HG02885 (cell line): ENCODE data around the gene PDE6D.
A peak's percentile ranks its signal among the peaks of the same experiment; 100 is the strongest.
"Not testable (repeated sequence)": the region's sequence is repeated elsewhere in the genome, so short reads cannot be mapped to it uniquely, and the experiment has no call there.

Experiments used
- ATAC-seq: cut with Tn5 transposase; IDR thresholded peaks from one replicate; pipeline ENCODE4 v1.9.1; 2021; ENCODE audit warnings: mild to moderate bottlenecking; ENCODE audit not compliant: unreplicated experiment, poor library complexity

The PDE6D gene

DNA sequence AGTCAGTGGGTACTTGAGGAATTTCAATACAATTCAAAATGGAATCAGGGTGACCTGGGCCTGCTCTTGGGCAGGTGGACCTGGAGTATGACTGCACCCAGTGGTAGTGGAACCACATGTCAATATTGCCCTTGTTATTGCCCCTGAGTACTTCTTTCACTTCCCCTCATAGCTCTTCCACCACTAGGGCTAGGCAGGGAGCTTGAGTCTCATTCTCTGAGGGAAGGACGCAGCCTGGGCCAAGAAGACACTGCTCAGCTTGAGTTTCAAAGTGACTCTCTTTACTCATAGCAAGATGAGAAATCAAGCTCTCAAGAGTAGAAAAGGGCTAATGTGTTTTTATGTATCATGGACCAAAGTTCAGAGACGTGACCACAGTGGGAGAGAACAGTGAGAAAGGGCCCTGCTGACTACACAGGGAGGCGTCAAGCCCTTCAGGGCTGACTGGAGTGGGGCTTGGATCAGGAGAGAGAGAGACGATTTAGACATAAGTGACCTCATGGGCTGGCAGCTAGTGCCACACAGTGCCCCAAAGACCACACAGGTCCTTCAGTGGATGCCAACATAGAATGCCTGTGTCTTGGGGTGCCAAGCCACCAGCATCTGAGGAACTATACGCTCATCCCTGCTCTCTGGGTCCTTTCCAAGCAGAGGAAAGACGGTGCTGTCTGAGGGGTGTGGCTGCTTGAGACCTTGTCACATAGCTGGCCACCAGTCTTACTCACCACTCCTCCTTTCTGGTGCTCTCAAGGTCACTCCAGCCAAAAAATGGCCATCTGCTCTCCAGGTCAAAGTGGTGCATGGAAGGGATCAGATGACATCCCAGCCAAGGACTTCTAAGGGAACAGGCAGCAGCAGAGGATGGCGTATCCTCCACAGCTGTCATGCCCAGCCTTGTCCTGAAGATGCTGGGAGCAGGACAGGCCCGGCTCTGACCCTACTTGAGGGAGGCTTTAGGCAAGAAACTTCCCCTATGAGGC, 59.8 kb downstream of the PDE6D start:
- peak; percentile 76 for ATAC-seq

DNA sequence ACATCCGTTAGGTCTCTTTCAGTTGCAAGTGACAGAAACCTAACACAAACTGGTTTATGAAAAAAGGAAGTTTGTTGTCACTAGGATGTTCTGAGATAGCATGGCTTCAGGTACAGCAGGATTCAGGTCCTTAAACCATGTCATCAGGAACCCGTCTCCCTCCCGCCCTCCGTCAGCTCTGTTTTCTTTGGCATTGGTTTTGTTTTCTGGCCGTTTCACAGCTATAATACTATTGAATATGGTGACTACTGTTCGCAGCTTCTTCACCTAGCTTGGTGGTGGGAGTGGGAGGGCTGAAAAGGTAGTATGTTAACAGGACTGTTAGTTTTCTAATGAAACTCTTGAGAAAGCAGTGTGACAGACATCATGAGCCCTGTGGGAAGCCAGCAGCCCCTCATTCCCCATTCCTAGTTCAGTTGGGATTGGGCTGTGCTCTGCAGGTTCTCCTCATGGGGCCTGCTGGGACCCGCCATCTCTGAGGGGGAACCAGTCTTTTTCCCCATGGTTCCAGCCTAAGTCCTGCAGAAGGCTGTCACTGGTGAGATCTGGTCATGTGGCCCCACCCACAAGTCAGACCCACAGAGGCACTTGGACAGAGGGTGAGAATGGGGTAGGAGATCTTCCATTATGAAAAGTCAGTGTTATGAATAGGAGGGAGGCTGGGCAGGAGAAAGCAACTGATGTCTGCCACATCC, 60.6 kb downstream of the PDE6D start:
- ATAC-seq = no peak

DNA sequence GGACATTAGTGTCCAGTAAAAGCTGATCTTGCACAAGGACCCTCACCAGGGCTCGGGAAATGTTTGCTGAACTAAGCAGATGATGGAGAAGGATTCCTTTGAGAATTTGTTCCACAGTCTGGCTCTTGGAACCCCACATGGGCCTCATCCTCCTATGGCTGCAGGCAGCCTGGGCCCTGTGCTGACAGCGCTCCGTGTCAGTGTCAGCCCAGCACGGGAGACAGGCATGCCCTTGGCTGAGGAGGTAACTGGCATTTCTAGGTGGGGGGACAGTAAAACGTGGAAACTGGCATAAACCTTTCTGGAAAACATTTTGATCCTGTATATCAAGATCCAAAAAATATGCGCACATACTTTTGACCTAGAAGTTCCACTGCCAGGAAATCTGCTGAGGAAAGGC, 62.3 kb downstream of the PDE6D start:
- no peak for ATAC-seq

DNA sequence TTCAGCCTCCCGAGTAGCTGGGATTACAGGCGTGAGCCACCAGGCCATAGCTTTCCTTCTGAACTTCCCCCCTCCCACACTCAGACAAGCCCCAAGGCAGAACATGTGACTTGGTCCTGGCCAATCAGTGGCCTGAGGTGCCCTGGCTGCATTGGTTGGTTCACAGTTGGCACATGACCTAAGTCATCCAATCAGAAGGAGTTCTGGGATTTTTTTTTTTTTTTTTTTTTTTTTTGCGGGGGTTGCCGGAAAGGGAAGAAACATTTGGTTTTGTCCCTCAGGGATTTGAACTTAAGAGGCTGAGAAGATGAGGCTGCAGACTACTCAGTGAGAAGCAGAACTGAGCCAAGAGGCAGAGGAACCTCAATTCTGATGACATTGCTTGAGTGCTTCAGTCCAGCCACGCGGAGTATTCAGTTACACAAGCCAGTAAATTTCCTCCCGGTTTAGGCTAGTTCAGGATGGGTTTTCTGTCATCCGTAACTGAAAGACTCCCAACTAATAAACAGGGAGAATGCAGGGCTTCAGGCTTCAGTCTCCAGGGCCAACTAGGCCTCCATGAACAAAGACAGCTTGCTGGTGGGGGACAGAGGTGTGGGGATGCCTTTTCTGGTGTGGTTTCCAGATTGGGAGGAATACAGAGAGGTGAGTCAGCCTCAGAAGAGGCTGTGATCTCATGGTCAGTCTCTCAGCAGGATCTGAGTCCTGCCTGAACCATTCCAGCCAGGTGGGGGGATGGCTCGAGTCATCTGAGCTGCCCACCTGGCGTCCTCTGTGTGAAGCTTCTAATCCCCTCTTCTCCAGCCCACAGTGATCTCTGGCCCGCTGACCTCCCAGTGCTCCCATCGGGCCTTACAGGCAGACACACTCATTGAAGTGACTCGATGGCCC, 63.6 kb downstream of the PDE6D start:
- peak; percentile 50 for ATAC-seq

DNA sequence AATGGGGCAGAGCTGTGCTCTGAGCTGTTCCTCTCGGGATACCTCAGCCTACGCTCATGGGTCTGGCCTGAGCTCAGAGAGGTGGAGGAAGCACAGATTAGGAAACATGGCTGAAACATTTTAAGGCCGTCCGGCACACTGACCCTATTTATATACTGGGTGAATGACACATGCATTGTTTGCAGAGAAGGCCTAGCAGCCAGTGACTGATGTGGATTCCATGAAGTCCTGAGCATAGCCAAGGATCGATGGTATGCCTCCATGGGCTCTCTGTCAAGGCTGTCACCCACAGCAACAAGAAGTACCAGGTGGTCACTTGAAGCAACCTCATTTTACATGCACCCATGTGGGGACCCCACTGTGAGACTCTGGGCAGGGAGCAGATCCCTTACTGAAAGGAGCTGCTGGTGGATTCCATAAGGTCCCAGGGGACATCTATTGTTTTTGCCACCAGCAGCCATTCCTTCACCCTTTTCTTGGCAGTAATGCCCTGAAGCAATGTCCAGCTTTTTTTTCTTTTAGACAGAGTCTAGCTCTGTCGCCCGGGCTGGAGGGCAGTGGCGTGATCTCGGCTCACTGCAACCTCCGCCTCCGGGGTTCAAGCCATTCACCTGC, 64.3 kb downstream of the PDE6D start:
- ATAC-seq = no peak

DNA sequence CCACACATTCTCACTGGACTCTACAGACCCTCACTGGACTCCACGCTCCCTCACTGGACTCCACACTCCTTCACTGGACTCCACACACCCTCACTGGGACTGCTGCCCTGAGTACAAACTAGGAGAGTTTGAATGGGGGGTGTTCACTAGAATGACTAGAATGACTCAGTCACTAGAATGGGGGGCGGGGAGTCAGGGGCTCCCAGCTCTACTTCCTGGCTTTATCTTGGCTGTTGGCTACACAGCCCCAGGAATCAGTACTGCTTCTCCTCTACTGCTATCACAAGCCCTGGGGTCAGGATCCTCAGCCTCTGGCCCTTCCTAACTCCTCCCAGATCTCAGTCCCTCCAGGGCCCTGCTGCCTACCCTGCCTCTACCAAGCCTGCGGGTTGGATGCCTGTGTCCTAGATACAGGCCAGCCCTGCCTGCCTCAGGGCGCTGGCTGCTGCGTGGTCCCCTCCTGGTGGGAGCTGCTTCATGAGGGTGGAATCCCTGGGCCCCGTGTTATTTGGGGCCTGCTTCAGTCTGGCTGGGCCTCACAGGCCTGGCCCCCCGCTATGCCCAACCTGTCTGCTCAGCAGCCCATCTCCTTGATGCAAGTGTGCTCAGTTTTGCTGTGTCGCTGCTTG, 65.0 kb downstream of the PDE6D start:
- no peak for ATAC-seq

DNA sequence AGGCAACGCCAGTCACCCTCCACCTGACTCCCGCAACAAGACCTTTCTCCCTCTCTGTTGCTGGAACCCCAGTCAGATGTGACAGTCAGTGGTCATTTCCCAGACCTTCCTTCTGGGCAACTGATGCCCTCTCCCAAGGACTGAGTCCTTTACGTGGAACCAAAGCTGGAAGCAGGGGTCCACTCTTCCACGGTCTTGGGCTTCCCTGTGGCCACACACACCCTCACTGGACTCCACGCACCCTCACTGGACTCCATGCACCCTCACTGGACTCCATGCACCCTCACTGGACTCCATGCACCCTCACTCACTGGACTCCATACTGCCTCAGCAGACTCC, 65.6 kb downstream of the PDE6D start:
- ATAC-seq = no peak

DNA sequence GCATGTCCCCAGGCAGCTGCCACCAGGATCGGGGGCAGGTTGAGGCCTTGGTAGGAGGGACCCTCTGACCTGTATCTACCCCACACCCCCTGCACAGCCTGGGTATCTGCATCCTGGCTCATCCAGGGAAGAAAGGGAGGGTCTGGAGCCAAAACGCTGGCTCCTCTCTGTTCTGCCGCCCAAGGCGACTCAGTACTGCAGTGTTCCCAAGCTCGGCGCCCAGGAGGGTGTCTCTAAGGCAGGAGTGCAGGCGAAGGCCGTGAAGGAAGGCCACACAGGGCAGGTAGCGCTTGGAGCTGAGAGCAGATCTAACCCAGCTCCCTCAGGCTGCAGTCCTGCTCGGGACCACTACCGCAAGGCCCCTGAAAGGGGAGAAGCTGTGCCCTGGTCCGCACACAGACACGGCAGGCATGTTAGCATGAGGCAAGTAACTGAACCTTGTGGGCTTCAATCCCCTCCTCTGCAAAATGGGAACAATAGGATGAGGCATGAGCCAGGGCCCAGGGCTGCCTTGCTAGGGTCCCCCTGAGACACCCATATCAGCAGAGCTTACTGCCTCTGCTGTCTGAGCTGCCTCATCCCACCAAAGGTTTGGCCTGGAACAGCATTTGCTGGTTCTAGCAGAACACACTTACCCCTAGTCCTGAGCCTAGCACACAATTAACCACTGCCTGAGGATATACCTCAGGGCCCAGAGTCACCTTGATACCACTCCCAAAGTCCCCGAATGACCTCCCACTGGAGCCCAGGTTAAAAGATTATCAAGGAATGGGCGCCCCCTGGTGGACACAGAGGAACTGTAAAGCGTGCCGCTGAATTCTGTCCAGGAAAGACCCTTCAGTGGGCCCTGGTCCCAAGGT, 66.2 kb downstream of the PDE6D start:
- no peak for ATAC-seq

DNA sequence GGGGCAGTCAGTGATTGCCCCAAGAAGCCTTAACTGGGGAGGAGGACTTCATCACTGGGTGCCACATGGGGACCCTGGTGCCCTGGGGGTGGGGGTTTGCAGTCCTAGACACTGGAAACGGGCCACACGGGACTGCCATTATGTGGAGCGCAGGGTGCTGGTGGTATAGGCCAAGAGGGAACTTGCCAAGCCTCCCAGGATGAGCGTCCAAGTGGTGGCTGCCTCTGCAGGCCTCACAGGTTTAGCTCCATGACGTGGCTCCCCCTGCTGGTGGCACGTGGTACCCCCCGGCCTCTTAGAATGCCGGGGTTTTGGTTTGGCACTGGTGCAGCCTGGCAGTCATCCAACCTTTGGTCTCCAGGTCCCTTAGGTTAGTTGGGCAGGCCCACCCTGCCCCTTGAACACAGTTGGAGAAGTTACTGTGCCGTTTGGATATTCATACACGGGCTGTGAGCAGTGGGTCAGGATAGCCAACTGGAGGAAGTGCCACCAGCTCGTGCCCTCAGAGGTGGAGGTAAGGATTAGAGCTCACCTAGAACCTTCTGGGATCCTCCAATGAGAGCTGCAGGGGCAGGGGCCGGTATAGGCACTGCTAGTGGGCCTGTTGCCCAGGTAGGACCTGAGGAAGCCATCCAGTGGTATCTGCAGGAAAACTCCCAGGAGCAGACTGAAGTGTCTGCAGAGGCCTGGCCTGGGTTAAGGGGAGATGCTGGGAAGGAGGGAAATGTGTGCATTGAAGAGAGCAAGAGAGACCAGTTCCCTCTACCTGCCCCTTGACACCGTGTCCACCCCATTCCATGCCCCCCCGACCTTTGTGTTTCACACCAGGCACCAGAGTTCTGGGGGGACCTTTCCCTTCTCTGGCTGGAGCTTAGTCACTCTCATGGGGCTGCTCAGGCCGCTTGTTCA, 67.1 kb downstream of the PDE6D start:
- ATAC-seq = peak; percentile 27

DNA sequence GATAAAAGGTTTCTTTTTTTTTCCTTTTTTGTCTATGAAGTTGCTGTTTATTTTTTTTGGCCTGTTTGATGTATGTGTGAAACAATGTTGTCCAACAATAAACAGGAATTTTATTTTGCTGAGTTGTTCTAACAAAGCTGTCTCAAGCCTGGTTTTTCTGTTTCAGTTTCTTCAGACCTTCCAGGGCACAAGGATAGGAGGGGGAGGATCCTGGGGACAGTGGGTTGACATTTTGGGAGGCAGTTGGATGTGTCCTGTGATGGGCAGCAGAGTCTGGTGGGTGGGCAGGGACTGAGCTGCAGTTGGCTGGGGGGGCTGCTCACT, 67.7 kb downstream of the PDE6D start:
- not testable (repeated sequence) for ATAC-seq

DNA sequence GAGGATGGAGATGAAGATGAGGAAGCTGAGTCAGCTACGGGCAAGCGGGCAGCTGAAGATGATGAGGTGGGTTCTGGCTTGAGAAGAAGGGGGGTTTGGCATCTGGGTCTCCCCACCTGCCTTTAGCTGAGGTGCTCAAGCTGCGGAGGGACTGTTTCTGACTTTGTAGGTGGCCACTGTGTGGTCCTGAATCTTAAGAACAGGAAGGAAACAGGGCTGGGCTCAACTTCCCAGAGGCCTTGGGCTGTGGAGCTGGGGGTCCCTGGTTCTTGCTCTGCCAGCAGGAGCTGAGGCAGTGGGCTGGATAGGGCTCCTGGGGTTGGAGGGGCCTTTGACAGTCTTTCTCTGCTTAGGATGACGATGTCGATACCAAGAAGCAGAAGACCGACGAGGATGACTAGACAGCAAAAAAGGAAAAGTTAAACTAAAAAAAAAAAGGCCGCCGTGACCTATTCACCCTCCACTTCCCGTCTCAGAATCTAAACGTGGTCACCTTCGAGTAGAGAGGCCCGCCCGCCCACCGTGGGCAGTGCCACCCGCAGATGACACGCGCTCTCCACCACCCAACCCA, 68.5 kb downstream of the PDE6D start:
- not testable (repeated sequence) for ATAC-seq

DNA sequence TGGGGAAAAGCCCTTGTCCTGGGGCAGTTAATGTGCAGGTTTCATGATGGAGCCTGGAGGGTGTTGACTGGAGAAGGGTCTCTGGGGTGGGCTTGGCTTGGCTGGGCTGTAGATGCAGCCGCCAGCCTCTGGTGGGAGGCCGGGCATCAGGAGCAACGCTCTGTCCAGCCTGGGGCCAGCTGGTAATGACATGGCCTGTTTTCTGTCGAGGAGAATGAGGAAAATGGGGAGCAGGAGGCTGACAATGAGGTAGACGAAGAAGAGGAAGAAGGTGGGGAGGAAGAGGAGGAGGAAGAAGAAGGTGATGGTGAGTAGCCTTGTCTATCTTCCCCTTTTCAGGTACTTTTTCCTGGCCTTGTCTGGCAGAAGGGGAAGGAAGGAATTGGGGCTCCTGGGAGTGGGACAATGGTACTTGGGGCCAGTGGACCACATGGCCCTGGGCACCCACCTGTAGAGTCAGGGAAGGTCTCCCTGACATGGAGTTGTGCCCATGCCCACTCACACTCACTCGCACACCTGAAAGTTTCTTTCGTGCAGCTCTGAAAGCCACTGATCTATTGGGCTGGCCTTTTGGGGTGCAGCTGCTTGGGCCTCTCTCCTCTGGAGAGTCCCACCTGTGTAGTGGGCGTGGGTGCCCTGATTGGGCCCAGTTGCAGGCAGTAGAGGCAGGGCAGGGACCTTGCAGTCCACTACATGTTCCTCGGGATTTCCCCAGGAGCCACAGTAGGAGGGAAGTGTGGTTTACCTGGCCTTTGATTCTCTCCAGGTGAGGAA, 69.2 kb downstream of the PDE6D start:
- ATAC-seq = no peak

DNA sequence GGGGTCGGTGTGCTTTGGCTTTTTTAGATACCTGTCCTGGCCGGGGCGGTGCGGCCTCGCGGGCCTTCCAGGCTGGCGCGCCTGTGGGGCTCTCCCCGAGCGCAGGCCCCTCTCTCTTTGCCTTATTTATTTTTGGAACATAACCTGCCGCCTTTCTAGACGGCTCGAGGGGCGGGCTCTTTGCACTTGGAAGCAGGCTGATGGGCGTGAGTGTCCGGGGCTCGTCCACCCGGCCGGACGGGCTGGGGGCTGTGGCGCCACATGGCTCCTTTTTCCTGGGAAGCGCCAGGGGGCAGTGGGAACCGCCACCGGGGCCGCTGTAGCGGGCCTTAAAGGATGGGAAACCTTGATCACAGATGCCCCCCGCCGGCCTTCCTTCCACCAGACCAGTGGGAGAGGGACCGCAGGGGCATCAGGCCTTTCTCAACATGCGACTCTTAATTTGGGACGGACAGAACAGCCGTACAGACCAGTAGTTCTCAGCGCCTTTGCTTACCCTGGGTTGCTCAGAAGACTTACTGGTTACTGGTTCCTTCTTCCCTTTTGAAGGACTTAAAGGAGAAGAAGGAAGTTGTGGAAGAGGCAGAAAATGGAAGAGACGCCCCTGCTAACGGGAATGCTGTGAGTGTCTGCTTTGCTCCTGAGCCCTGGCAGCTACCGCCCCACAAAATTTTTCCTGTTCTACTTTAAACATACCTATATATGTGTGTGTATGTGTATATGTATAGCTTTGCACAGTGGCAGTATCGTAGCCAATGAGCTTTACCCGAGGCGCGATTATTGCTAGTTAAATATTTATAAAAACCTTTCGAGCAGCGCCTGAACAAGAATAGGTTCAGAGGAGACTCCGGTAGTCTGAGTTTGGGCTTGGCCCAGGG, 70.0 kb downstream of the PDE6D start:
- ATAC-seq = no peak

DNA sequence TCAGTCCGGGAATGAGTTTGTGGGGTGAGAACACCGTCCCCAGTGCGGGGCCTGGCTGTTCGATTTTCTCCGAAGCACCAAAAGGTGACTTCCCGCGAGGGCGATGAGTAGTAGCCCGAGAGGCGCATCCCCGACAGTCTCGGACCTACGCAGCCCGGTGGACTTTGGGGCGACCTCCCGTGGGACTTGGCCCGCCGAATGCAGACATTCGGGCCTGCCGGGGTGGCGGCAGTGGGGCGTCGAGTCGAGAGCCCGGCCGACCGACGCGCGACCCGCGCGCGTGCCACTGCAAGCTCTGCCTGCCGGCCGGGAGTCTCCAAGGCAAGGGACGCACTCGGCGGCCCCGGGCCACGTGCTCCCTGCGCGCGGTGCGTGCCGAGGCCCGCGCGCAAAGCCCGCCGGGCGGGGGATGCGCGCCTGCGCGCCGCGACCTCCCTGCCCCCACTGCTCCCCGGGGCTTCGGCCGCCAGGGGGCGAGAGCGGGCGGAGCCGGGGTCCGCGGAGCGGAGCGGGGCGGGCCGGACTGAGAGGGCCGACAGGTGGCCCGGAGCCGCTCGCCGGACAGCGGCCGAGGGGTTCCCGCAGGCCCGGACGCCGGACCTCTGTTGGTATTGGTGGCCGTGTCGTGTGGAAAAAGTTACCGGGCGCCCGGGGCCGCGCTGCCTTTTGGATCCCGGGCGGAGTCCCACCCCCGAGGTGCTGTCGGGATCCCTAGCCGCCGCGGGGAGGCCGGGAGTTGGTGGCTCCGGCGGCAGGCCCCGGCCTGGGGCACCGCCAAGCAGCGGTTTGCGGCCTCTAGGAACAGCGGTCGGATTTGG, 70.9 kb downstream of the PDE6D start:
- peak; percentile 25 for ATAC-seq

DNA sequence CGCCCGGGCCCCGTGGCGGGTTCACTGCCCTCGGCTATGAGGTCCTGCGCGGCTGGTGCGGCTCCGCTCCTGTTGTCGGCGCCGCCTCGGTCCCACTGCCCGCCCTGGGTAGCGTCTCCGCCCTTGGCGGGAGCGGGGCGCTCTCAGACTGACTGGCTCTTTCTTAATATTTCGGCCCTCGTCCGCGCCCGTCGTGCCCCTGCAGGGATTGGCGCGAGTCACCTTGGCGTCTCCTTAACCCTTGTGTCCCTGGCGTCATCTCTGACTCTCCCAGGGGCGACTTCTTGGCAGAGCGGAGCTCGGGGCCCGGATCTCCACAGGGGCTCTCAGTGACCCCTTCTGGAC, 71.5 kb downstream of the PDE6D start:
- ATAC-seq = no peak
